A204.1 (cell line): ENCODE data around the gene AMOT.

Source experiments
- FAIRE-seq: peaks from 2 replicates; lab custom pipeline; 2012; peaks lifted over from hg19 to GRCh38; lab: Jason Lieb, UNC

The AMOT gene

GRCh38 chrX:112802541-112802940 lies 38.1 kb downstream of the AMOT start:
- no peak for FAIRE-seq

DNA sequence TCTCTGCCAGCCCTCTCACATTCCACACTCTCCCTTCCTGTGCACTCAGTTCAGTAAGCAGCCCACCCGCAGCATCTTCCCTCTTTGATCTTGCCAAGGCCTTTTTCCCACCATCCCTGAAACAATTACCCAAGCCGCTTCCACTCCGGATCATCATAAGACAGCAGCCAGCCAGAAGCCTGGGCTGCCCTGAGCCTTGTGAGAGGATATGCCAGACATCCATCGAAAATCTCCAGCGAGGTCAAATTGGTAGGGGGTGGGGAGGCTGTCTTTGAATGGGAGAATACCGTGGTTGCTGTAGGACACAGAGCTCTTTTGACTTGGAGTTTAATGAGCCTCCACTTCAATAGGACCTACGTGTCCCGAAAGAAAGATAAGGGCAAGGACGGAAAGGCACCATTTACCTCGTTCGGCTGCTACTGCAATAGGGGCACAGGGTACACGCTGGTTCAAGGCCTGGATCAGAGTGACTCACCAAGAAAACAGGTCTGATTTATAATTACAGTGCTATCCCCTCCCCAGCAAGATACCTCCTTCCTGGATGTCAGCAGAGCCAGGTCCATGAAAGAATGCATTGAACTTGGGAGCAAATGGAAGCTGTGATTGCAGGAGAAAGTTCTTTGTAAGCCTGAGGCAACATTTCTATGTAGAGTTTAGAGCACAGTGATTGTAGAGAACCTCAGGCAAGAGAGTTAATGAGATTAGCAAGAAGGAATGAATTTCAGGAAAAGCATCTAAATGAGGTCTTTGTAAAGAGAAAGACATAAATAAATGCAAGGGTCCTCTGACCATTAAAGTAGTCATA lies 39.5 kb downstream of the AMOT start:
- FAIRE-seq, result no peak

DNA sequence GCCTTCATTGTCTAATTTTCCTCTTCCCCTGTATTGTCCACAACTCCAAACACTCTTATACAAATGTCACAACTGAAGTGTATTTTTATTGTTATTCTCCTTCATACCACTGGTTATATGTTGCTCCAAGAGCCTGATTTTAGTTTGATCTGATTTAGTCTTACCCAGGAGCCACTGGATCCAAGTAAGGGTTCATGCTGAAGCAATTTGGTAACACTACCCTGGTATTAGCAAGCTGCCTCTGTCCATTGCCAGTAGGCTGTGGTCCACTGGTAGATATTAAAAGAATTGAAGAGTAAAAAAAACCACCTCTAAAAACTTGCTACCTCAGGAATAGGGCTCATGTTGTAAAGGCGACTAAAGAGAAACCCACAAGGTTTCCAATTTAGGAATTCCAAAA lies 41.2 kb downstream of the AMOT start:
- FAIRE-seq, result no peak

DNA sequence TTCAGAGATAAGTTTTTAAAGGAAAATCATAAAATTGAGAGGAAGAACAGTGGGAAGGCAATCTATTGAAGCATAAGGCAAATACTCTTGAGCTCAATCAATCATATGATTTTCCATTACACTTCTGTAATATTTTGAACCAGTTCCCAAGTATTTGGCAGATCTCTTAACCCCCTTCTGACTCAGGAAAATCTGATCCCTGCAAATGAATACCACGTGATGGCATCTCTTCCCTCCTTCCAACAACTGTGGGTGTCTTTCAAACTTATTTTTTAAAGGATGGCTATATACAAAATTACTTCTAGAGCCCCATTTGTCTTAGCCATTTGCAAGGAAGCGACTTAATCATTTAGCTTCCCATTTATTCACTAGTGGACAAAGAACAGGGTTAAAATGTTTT lies 41.9 kb downstream of the AMOT start:
- no peak for FAIRE-seq

DNA sequence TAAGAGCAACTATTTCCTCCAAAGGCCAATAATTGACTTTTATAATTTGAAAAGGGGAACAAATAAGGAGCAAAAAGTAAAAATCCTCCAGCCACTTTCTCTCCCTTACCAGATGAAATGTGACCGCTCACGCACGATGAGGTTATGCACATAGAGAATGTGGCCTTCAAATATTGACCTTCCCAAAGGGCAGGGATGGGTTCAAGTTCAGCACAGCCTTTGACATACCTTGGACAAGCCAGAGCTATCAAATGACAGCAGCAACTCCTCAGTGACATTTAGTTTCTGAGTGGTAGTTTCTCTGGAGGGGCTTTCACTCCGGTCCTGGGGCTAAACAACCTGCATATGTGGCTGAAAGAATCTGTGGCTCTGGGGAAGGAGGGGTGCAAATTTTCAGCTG lies 50.7 kb downstream of the AMOT start:
- no peak for FAIRE-seq

DNA sequence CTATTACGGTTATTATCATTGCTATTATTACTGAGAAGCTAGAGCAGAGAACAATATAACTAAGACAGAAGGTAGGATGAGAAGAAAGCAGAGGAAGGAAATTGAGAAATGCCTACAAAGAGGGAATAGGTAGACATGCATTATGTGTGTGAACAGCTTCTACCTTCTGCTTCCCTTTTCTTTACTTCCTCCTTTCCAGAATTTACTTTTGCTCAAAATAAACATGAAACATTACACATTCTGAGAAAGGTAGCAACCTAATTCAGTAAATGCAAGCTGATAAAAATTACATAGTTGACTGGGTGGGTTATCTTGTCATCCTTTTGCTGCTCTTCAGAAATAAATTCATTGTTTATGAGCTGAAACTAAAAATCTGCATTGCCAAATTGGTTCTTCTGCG lies 54.6 kb downstream of the AMOT start:
- no peak for FAIRE-seq

DNA sequence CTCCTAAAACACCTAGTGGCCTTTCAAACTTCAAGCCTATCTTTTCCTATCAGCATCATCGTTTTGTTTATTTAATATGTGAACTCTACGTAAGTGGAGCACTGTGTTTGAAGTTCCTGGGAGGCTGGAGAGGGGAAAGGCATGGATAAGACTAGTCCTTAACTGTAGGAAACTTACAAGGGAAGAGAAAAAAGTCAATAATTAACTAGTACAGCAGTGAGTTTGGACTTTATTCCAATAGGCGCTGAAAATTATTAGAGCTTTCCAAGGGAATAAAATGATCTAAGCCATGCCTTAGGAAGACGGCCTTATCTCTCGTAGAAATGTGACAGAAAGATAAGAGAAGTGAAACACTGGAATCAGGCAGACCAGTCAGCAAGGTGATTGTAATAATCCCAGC lies 55.3 kb downstream of the AMOT start:
- FAIRE-seq, result no peak

DNA sequence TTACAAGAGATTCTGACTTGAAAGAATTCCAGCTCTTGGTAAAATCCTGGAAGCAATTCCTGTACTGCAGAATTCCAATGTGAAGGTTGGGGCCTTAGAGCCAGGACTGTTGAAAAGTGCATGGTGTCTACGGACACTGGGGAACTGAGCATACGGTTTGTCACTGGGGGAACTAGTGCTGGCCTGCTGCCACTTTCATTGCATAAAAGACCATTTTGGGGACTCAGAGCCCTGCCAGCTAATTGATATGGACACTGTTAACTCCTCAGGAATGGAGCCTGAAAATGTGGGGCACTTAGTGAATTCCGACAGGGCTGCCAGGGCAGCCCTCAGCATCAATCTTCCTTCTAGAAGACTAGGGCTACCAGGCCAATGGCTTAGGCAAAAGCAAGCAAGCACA lies 55.9 kb downstream of the AMOT start:
- FAIRE-seq, result no peak

- no peak for FAIRE-seq
Measured at GRCh38 chrX:112779139-112779538, 61.5 kb downstream of the AMOT start.

GRCh38 chrX:112774651-112775293 lies 65.9 kb downstream of the AMOT start:
- no peak for FAIRE-seq

DNA sequence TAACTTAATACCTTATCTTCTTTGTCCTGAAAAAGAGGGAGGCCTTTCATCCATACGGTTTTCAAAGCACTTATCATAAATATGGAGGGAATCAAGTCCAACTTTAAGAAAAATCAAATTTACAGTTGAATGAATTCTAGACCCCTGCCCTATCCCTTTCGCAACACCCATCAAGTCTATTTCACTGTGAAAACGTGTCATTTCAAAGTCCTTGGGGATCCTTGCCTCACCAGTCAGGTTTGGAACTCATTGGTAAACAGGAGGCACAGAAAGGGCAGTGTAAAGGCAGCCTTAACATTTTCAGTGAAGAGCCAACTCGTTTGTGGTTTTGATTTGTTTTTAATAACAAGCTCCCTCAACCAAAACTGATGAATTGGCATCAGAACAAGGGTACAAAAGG lies 66.5 kb downstream of the AMOT start:
- FAIRE-seq, result no peak

- no peak for FAIRE-seq
Measured at GRCh38 chrX:112769034-112769433, 71.6 kb downstream of the AMOT start.

- no peak for FAIRE-seq
Measured at GRCh38 chrX:112768563-112768962, 72.1 kb downstream of the AMOT start.

DNA sequence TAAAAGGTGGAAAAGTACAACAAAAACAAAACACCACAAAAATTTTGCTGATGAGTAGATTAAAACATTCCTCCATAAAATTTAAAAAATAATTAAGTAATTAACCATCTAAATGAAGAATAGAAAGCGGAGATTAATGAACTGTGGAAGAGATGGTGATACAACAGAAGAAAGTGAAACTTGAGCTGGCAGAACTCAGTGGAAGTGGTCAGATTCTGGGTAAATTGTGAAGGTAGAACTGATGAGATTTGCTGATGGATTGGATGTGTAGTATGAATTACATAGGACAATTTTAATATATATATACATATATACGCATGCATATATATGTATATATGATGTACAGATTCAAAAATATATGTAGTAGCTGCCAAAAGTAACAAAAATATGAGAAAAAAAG lies 73.9 kb downstream of the AMOT start:
- FAIRE-seq, result no peak

DNA sequence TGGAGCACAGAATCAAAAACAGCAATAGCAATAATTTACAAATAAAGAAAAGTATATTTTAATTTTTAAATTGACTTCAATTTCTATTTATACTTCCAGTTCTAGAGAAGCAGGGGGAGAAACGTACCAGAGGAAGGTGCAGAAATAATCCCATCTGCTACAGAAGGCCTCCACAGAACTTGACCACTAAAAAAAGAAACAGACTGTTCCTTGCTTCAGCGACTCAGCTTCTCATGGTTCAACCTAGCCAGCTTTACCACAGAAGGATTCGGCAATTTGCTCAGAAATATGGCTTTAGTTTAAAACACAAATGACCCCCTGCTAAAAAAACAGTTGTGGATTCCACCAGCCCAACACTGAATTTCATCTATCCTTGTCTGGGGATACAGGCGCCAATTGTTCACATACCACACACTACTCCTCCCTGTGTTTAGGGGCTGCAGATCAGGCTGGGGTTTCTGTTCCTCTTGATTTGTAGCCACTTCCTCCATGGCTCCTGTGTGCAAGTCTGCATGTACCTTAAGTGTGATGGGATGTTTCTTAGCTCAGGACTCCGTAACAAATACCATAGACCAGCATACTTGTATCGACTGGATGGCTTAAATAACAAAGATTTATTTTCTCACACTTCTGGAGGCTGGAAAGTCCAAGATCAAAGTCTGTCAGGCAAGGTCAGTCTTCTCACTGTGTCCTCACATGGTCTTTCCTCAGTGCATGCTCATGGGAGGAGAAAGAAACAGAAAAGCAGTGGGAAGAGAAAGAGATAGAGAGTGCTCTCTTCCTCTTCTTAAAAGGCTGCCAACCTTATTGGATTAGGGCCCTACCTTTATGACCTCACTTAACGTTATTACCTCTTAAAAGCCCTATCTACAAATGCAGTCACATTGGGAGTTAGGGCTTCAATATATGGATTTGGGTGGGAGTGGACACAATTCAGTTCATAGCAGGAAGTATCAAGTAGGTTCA lies 79.1 kb downstream of the AMOT start:
- FAIRE-seq, result no peak

DNA sequence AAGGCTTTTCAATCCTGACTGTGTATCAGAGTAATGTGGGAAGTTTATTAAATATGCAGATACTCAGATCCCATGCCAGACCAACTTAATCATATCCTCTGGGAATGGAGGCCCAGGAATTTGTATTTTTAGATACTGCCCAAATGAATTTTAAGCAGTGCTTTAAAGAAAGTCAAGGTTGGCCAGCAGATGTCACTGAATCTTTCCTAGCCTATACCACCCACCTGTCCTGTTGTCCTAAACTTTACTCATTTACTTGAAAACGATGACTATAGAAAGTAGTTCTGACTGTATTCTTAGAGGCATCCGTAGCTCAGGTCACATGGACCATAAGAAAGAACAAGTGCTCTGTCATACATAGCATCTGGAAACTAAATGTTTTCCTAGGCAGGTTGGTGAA lies 79.9 kb downstream of the AMOT start:
- FAIRE-seq, result no peak

DNA sequence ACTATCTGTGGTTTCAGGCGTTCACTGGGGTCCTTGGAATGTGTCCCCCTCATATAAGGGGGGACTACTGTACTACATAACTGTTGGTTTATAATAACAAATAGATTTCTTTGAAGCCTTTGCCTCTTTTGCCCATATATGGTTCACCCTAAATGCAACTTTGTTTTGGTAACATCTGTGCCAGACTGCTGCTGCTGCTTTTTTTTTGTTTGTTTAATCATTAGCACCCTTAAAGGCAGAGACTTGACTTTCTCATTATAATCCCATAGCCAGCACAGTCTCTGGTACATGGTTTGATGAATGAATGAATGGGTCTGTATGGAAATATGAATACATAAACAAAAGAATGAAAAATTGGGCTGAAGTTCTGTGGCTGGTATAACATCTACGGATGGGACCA lies 80.7 kb downstream of the AMOT start:
- FAIRE-seq, result no peak

DNA sequence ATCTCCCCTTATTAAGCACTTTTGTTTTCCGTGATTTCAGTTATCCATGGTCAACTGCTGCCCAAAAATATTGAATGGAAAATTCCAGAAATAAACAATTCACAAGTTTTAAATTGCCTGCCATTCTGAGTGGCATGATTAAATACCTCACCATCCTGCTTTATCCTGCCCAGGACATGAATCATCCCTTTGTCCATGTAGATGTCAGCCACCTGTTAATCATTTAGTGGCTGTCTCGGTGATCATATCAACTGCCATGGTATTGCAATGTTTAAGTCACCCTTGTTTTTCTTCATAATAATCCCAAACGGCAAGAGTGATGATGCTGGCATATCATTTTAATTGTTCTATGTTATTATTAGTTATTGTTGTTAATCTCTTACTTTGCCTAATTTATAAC lies 81.1 kb downstream of the AMOT start:
- no peak for FAIRE-seq

GRCh38 chrX:112757946-112758345 lies 82.7 kb downstream of the AMOT start:
- no peak for FAIRE-seq

DNA sequence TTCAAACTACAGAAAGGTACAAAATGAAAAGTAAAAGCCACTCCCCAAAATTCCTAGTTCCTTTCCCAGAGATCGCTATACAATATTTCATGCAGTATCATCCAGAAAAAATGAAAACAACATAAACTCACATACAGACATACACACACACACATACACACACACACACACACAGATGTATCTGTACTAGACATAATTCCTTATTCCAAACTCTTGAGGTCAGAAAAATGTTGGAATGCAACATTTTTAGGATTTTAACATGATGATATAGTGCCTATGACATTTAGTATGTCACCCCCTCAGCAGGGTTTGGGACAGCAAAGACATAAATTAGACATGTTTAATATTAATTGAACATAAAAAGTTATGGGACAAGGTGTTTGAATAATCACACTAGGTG lies 87.5 kb downstream of the AMOT start:
- no peak for FAIRE-seq

DNA sequence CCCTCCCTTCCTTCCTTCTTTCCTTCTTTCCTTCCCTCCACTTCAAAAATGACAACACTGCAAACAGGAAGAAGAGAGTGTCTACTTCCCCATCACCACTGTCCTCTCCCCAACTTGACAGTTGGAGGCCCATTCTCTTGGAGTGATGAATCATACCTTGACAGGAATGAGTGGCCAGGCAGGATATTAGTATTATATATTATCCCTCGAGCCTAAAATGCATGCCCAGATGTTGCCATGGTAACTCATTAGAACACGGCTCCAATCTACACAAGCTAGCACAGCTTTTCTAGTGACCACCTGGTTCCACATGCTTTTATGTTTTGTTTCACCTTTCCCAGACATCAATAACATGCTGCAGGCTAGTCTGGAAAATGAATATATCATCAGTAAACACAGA lies 89.6 kb downstream of the AMOT start:
- no peak for FAIRE-seq

DNA sequence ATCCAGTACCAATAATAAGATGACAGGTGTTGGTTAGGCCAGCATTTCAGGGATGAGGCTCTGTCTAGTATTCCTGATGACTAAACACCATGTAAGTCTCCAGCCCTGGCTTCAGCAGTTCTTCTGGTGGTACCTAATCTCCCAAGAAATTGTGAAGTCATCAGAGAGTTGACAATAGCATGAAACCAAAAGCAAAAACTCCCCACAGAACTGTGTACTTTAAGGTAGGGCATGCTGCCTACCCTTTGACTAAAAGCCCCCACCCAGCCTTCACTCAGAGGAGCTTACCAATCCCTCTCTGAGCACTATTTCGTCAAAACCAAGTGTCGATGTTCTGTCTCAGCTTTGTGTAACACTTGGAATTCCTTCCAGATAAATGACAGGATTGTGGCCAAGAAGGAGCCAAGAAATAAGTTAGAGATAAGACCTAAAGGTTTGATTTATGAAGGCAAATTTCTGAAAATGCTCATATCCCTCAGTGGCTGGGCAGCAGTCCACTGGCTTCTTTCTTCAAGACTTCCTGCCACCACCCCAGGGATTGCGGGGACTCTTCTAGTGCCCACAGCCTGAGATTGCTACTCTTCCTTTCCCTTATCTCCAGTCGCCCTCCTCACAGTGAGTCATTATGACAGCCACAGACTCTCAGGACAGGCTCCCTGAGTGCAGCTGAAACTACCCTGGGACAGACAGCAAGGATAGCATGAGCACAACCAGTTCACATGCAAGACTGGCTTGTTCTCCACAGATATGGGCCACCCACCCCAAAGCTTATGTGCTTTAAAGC lies 93.6 kb downstream of the AMOT start:
- FAIRE-seq, result no peak
